HFFc6 (cell line): Measurements from ENCODE around the gene CREBBP. TPM values are rescaled to one million over a fixed set of nuclear protein-coding genes. Genes with fewer than 3 reads are reported as not detected.

Source experiments
- DNase-seq: peaks from one replicate; pipeline ENCODE4 v3.0.0-alpha.2; 2018
- H3K27ac Mint-ChIP-seq: 2 replicates; pipeline ENCODE4 v1.8.0; 2020; ENCODE audit warnings: mild to moderate bottlenecking, mixed read lengths
- H3K27me3 Mint-ChIP-seq: 2 replicates; pipeline ENCODE4 v1.8.0; 2021; ENCODE audit warnings: mild to moderate bottlenecking, moderate library complexity, mixed read lengths; ENCODE audit not compliant: insufficient read depth
- H3K36me3 Mint-ChIP-seq: 2 replicates; pipeline ENCODE4 v1.8.0; 2021; ENCODE audit warnings: low read depth, mixed read lengths
- H3K4me1 Mint-ChIP-seq: 2 replicates; pipeline ENCODE4 v1.8.0; 2020; ENCODE audit warnings: low read depth, mixed read lengths
- H3K4me3 Mint-ChIP-seq: 2 replicates; pipeline ENCODE4 v1.8.0; 2020; ENCODE audit warnings: mild to moderate bottlenecking, moderate library complexity, mixed read lengths
- H3K9me3 Mint-ChIP-seq: 2 replicates; pipeline ENCODE4 v1.8.0; 2020; ENCODE audit warnings: mild to moderate bottlenecking, mixed read lengths
- total RNA-seq, 6 experiments: library from RNA; stranded (reverse); fragmentation: NEBNext Ultra II Directional; extraction: Animal tissue kit (Norgen Biotek cat#: 25700); gene quantifications; 2 replicates in 1 of 6; 3 replicates in 5 of 6; pipeline ENCODE4 v1.2.3, GENCODE V29; 2021
- TF ChIP-seq, protein P1 (sequence below): fragments of 200-600 bp; sonication (generic); IDR thresholded peaks from 2 replicates; pipeline ENCODE4 v1.5.0; 2021; ENCODE audit warnings: antibody characterized with exemption, mild to moderate bottlenecking

Gene CREBBP
- total RNA-seq, 6 experiments from 2014 or later: 40.2 to 51.4 (median 43.4) TPM

DNA sequence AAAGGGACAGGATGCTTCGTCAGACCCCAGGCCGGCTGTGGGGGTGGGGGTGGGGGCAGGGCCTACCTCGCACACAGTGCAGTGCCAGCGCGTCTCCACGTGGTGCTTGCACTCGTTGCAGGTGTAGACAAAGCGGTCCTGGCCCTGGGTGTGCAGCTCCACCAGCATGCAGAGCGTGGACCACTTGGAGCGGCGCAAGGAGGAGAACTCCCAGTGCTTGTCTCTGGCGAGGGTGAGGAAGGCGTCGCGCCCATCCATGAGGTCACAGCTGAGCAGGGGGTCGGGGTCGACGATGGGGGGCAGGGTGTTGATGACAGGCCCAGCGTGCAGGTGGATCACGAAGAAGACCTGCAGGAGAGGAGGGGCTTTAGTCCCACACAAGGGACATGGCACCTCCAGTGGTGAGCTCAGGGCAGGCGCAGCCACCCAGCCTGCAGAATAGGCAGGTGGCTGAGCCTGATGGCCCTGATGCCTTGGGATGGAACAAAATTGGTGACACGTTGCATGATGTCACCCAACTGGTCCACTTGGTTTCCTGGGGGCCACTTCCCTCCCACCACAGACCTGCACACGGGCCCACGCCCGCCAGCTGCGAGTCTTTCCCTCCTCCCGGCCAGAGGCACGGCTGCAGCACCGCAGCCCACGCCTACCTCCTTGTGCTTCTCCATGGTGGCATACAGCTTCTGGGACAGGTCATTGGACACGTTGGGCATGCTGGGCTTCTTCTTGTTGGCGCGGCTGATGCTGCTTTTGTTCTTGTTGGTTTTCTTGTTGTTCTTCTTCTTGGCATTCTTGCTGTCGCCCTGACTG, 149.2 kb downstream of the CREBBP start:
- H3K9me3 Mint-ChIP-seq: no peaks in the 10 kb centered on the region
- TF ChIP-seq, protein P1, sequence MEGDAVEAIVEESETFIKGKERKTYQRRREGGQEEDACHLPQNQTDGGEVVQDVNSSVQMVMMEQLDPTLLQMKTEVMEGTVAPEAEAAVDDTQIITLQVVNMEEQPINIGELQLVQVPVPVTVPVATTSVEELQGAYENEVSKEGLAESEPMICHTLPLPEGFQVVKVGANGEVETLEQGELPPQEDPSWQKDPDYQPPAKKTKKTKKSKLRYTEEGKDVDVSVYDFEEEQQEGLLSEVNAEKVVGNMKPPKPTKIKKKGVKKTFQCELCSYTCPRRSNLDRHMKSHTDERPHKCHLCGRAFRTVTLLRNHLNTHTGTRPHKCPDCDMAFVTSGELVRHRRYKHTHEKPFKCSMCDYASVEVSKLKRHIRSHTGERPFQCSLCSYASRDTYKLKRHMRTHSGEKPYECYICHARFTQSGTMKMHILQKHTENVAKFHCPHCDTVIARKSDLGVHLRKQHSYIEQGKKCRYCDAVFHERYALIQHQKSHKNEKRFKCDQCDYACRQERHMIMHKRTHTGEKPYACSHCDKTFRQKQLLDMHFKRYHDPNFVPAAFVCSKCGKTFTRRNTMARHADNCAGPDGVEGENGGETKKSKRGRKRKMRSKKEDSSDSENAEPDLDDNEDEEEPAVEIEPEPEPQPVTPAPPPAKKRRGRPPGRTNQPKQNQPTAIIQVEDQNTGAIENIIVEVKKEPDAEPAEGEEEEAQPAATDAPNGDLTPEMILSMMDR: no peak
- H3K27me3 Mint-ChIP-seq: peaks cover 23% of the 10 kb centered on the region
- H3K4me1 Mint-ChIP-seq: no peaks in the 10 kb centered on the region
- DNase-seq: no peak
- H3K36me3 Mint-ChIP-seq: peaks cover 56% of the 10 kb centered on the region
- no peak overlapping the region for H3K27ac Mint-ChIP-seq
- H3K4me3 Mint-ChIP-seq: no peak overlapping the region

DNA sequence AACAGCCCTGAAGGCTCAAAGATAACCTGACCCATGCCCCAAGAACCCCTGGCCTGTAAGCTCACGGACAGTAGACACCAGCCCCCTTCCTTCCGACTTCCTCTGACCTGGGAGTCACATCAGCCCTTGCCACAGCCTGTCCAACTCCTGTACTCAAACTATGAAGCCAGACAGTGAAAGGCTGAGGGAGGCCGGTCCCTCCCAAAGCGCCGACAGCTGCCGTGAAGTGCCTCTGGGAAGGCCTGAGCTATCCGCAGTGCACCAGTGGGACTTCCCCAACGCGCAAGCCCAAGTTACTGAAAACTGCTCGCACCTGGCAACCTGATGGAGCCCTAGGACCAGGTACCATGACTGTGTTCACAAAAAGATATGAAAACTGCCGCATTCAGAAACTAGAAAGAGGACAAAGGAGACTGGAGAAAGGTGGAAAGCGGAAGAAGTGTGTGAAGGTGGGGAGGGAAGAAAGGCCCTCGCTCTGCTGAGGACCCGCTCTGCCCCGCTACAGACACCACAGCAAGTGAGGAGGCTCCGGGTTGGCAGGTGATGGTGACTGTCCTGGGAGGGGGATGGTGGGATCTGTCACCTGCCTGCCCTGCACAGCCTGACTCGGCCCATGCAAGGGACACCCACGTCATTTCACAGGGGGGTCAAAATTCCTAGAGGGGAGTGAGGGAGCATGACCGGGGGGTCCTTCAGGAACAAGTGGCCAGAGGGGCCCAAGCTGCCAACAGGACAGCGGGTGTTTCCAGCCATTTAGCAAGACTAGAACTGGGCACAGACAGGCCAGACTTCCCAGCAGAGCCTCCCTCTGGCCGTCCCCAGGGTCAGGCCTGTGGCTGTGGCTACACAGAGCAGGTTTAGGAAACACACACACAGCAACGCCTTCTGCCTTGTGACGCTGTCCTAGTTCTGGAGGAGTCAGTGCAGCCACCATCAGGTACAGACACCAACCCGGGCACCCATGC, 150.1 kb downstream of the CREBBP start:
- no peak overlapping the region for H3K4me3 Mint-ChIP-seq
- no peaks in the 10 kb centered on the region for H3K9me3 Mint-ChIP-seq
- peaks cover 17% of the 10 kb centered on the region for H3K27me3 Mint-ChIP-seq
- no peak for DNase-seq
- TF ChIP-seq, protein P1: no peak
- peaks cover 48% of the 10 kb centered on the region for H3K36me3 Mint-ChIP-seq
- no peaks in the 10 kb centered on the region for H3K4me1 Mint-ChIP-seq
- peak overlapping the region; percentile 14; the same call in 1 of the 2 replicates for H3K27ac Mint-ChIP-seq

DNA sequence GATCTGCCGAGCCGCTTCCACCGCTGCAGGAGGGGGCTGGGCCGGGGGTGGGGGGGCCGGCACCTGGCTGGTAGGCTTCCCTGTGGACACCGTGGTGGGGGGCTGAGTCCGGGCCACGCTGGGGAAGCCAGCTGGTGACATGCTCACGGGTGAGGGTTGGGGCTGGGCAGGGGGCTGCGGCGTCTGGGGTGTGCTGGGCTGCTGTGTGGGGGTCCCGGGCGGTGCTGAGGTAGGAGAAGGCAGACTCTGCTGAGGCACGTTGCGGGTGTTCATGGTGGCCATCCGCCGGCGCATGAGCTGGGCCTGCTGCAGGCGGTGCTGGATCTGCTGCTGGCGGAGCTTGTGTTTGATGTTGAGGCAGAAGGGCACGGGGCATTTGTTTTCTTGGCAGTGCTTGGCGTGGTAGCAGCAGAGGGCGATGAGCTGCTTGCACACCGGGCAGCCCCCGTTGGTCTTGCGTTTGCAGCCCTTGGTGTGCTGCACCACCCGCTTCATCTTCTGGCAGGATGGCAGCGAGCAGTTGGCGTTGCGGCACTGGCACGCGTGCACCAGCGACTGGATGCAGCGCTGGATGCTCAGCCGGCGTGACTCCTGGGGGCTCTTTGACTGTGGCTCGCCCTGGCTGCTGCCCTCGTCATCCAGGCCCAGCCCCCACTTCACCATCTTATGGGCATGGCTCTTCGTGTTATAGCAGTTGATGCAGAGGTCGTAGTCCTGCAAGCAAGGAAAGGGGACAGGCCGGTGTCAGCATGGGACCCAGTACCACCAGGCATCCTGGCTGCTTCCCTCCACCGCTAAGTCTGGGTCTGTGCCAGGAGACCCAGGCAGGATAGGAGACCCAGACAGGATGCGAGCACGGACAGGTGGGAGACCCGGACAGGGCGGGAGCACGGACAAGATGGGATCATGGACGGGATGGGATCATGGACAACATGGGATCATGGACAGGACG, 151.1 kb downstream of the CREBBP start:
- no peaks in the 10 kb centered on the region for H3K9me3 Mint-ChIP-seq
- H3K36me3 Mint-ChIP-seq: peaks cover 42% of the 10 kb centered on the region

DNA sequence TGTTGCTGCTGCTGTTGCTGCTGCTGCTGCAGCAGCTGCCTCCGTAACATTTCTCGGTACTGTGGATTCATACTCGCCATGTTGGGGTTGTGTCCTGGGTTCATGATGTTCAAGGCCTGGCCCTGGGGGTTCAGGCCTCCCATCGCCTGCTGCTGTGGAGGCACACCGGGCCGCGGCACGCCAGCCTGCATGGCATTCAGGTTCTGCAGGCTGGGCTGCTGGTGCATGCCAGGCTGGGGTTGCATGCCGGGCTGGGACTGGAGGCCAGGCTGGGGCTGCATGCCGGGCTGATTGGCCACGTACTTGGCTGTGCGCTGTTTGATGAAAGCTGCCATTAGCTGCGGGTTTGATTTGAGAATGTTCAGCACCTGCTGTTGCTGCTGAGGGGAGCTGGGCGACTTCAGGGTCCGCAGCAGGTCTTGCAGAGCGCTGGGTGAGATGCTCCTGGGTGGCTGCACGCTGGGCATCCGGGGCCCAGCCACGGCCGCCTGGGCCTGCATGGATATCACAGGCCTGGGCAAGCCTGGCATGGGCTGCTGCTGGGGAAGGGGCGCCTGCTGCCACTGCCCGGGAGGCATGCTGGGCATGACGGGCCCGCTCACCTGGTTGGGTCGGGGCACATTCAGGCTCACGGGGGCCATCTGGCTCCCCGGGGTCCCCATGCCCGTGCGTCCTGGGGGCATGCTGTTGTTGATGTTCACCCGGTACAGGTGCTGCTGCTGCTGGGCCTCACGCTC, 151.9 kb downstream of the CREBBP start:
- H3K4me1 Mint-ChIP-seq: no peaks in the 10 kb centered on the region
- no peak for DNase-seq
- no peak overlapping the region for H3K4me3 Mint-ChIP-seq
- peaks cover 20% of the 10 kb centered on the region for H3K27me3 Mint-ChIP-seq
- H3K36me3 Mint-ChIP-seq: peaks cover 37% of the 10 kb centered on the region
- TF ChIP-seq, protein P1: no peak
- H3K9me3 Mint-ChIP-seq: no peaks in the 10 kb centered on the region
- no peak overlapping the region for H3K27ac Mint-ChIP-seq

More for the DNA sequence above, 151.1 kb downstream of the CREBBP start:
- H3K4me3 Mint-ChIP-seq: no peak overlapping the region
- no peak for DNase-seq
- no peaks in the 10 kb centered on the region for H3K4me1 Mint-ChIP-seq
- TF ChIP-seq, protein P1: no peak
- peaks cover 20% of the 10 kb centered on the region for H3K27me3 Mint-ChIP-seq
- H3K27ac Mint-ChIP-seq: no peak overlapping the region
